Stimulated activated CD4-positive, alpha-beta T cell treated with anti-CD3 and anti-CD28 coated beads, Interleukin-2, amount 100 ng/mL, for 48 hours (primary cell): ENCODE data around the gene LCE1D.

ENCODE experiments used
- DNase-seq, 2 donors: peaks; one replicate each; pipeline ENCODE4 v3.0.0-alpha.2; 2020

LCE1D gene

GRCh38 chr1:152796421-152796820 lies at the start of gene LCE1D:
LCE1D (plus strand) TSS chr1:152796721; CDS start chr1:152797795, 1,074 bp downstream.
- DNase-seq = no peak

- DNase-seq = no peak
These were observed 48.7 kb upstream of the LCE1D start for GRCh38 chr1:152747831-152748230.

- no peak for DNase-seq
These were observed 44.3 kb upstream of the LCE1D start for GRCh38 chr1:152752225-152752624.

GRCh38 chr1:152753586-152753985 lies 42.9 kb upstream of the LCE1D start:
- no peak for DNase-seq

- DNase-seq = no peak
These were observed 39.6 kb upstream of the LCE1D start for GRCh38 chr1:152756872-152757271.

GRCh38 chr1:152757747-152758146 lies 38.8 kb upstream of the LCE1D start, which contains the start of gene KPRP:
KPRP (plus strand) TSS chr1:152758025; CDS start chr1:152759589, 1,564 bp downstream.
- no peak for DNase-seq

- DNase-seq = no peak
These were observed 37.9 kb upstream of the LCE1D start for GRCh38 chr1:152758636-152759035.

GRCh38 chr1:152759453-152760173 lies 36.9 kb upstream of the LCE1D start:
- no peak for DNase-seq

GRCh38 chr1:152760551-152761190 lies 35.9 kb upstream of the LCE1D start:
- no peak for DNase-seq

- DNase-seq = no peak
These were observed 34.8 kb upstream of the LCE1D start for GRCh38 chr1:152761609-152762213.

- no peak for DNase-seq
These were observed 27.5 kb upstream of the LCE1D start for GRCh38 chr1:152768847-152769533.

- no peak for DNase-seq
These were observed 26.1 kb upstream of the LCE1D start for GRCh38 chr1:152770411-152770810.

GRCh38 chr1:152774875-152775274 lies 21.6 kb upstream of the LCE1D start, which contains the start of gene LCE1F:
LCE1F (plus strand) TSS chr1:152775140; CDS start chr1:152776372, 1,232 bp downstream.
- no peak for DNase-seq

- DNase-seq = no peak
These were observed 20.2 kb upstream of the LCE1D start for GRCh38 chr1:152776361-152776760.

- DNase-seq = no peak
These were observed 18.9 kb upstream of the LCE1D start for GRCh38 chr1:152777510-152778137.

- DNase-seq = no peak
These were observed 13.4 kb upstream of the LCE1D start for GRCh38 chr1:152783095-152783494.

- no peak for DNase-seq
These were observed 10.4 kb upstream of the LCE1D start, which contains the start of gene LCE1E for GRCh38 chr1:152786077-152786476. LCE1E (plus strand) TSS chr1:152786257; CDS start chr1:152787300, 1,043 bp downstream.

- DNase-seq = no peak
These were observed 835 bp upstream of the LCE1D start for GRCh38 chr1:152795686-152796085.

GRCh38 chr1:152801333-152801732 lies 4.8 kb downstream of the LCE1D start:
- no peak for DNase-seq

- no peak for DNase-seq
These were observed 10.1 kb downstream of the LCE1D start, which contains the start of gene LCE1C for GRCh38 chr1:152806576-152806975. LCE1C (minus strand) TSS chr1:152806651; CDS start chr1:152805478, 1,173 bp downstream.

GRCh38 chr1:152811050-152811449 lies 14.5 kb downstream of the LCE1D start:
- DNase-seq = no peak

- DNase-seq = no peak
These were observed 15.2 kb downstream of the LCE1D start, which contains the start of gene LCE1B for GRCh38 chr1:152811671-152812070. LCE1B (plus strand) TSS chr1:152811971; CDS start chr1:152812447, 476 bp downstream.
